WTC11 (cell line): ENCODE results near the gene COX4I1.
A peak's percentile ranks its signal among the peaks of the same experiment; 100 is the strongest.

Experiments
- CBFB ChIP-seq: sonication (generic); formaldehyde crosslinking; IDR thresholded peaks from 2 replicates; pipeline ENCODE4 v1.8.1; 2022; ENCODE audit warnings: mild to moderate bottlenecking, low read depth, missing genetic modification reagents
- FOXJ3 ChIP-seq: sonication (generic); formaldehyde crosslinking; IDR thresholded peaks from 2 replicates; pipeline ENCODE4 v1.9.0; 2021; ENCODE audit warnings: missing genetic modification reagents, mild to moderate bottlenecking, borderline replicate concordance
- MYBL2 ChIP-seq: sonication (generic); formaldehyde crosslinking; IDR thresholded peaks from 2 replicates; pipeline ENCODE4 v1.8.1; 2023; ENCODE audit warnings: mild to moderate bottlenecking, moderate library complexity, missing genetic modification reagents
- NR2C2 ChIP-seq: sonication (generic); formaldehyde crosslinking; IDR thresholded peaks from 2 replicates; pipeline ENCODE4 v1.8.0; 2022; ENCODE audit warnings: mild to moderate bottlenecking, missing genetic modification reagents
- SP1 ChIP-seq: sonication (generic); formaldehyde crosslinking; conservative IDR thresholded peaks from 2 replicates; pipeline ENCODE4 v1.8.1; 2022; ENCODE audit warnings: missing genetic modification reagents
- ZNF121 ChIP-seq: sonication (generic); formaldehyde crosslinking; IDR thresholded peaks from 2 replicates; pipeline ENCODE4 v1.8.0; 2023; ENCODE audit warnings: missing genetic modification reagents
- TF ChIP-seq, protein P1 (sequence below): sonication (generic); formaldehyde crosslinking; IDR thresholded peaks from 2 replicates; pipeline ENCODE4 v1.8.0; 2022; ENCODE audit warnings: mild to moderate bottlenecking, missing genetic modification reagents
- TF ChIP-seq, protein P2 (sequence below): sonication (generic); formaldehyde crosslinking; IDR thresholded peaks from 2 replicates; pipeline ENCODE4 v1.8.1; 2022; ENCODE audit warnings: low read depth, missing genetic modification reagents, borderline replicate concordance
- TF ChIP-seq, protein P3 (sequence below): fragments of 200-600 bp; IDR thresholded peaks from 2 replicates; pipeline ENCODE4 v1.8.0; 2022; ENCODE audit warnings: antibody characterized with exemption
- TF ChIP-seq, protein P4 (sequence below): sonication (generic); formaldehyde crosslinking; IDR thresholded peaks from 2 replicates; pipeline ENCODE4 v1.8.1; 2023; ENCODE audit warnings: mild to moderate bottlenecking, moderate library complexity, missing genetic modification reagents
- TF ChIP-seq, protein P5 (sequence below): fragments of 250-450 bp; sonication (Bioruptor Pico); IDR thresholded peaks from 2 replicates; pipeline ENCODE4 v1.8.0; 2021; ENCODE audit warnings: mild to moderate bottlenecking
- TF ChIP-seq, protein P6 (sequence below): sonication (generic); formaldehyde crosslinking; IDR thresholded peaks from 2 replicates; pipeline ENCODE4 v1.8.1; 2022; ENCODE audit warnings: missing genetic modification reagents, borderline replicate concordance

DNA sequence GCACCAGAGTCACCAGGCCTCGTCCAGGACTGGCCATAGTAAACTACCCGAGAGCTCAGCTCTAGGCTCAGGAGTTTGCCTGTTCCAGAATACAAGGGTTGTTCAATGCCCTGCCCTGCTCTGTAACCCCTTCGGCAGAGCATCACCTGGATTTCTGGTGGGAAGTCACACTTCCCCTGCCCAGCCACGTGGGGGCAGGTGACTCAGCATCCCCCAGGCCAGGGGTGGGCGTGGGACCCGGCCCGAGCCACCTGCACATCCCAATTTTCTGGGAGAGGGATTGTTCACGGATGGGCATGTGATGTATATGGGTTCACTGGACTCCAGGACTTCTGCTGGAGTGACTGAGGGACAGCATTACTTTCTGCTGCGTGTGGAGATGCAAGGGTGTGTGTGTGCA is 25.8 kb downstream of the COX4I1 start:
- TF ChIP-seq, protein P1, sequence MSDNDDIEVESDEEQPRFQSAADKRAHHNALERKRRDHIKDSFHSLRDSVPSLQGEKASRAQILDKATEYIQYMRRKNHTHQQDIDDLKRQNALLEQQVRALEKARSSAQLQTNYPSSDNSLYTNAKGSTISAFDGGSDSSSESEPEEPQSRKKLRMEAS (CRISPR knock-in tag): 0 out of 2 replicates have a peak, but pooled peaks have one; percentile 24
- TF ChIP-seq SP1 (CRISPR knock-in tag) (no peak), NR2C2 (CRISPR knock-in tag) (no peak), ZNF121 (CRISPR knock-in tag) (no peak), FOXJ3 (CRISPR knock-in tag) (no peak), CBFB (no peak), MYBL2 (no peak)
- TF ChIP-seq, protein P2, sequence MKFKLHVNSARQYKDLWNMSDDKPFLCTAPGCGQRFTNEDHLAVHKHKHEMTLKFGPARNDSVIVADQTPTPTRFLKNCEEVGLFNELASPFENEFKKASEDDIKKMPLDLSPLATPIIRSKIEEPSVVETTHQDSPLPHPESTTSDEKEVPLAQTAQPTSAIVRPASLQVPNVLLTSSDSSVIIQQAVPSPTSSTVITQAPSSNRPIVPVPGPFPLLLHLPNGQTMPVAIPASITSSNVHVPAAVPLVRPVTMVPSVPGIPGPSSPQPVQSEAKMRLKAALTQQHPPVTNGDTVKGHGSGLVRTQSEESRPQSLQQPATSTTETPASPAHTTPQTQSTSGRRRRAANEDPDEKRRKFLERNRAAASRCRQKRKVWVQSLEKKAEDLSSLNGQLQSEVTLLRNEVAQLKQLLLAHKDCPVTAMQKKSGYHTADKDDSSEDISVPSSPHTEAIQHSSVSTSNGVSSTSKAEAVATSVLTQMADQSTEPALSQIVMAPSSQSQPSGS (CRISPR knock-in tag): no peak
- TF ChIP-seq, protein P3, sequence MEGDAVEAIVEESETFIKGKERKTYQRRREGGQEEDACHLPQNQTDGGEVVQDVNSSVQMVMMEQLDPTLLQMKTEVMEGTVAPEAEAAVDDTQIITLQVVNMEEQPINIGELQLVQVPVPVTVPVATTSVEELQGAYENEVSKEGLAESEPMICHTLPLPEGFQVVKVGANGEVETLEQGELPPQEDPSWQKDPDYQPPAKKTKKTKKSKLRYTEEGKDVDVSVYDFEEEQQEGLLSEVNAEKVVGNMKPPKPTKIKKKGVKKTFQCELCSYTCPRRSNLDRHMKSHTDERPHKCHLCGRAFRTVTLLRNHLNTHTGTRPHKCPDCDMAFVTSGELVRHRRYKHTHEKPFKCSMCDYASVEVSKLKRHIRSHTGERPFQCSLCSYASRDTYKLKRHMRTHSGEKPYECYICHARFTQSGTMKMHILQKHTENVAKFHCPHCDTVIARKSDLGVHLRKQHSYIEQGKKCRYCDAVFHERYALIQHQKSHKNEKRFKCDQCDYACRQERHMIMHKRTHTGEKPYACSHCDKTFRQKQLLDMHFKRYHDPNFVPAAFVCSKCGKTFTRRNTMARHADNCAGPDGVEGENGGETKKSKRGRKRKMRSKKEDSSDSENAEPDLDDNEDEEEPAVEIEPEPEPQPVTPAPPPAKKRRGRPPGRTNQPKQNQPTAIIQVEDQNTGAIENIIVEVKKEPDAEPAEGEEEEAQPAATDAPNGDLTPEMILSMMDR: no peak
- TF ChIP-seq, protein P4, sequence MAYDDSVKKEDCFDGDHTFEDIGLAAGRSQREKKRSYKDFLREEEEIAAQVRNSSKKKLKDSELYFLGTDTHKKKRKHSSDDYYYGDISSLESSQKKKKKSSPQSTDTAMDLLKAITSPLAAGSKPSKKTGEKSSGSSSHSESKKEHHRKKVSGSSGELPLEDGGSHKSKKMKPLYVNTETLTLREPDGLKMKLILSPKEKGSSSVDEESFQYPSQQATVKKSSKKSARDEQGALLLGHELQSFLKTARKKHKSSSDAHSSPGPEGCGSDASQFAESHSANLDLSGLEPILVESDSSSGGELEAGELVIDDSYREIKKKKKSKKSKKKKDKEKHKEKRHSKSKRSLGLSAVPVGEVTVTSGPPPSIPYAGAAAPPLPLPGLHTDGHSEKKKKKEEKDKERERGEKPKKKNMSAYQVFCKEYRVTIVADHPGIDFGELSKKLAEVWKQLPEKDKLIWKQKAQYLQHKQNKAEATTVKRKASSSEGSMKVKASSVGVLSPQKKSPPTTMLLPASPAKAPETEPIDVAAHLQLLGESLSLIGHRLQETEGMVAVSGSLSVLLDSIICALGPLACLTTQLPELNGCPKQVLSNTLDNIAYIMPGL (CRISPR knock-in tag): no peak
- TF ChIP-seq, protein P5, sequence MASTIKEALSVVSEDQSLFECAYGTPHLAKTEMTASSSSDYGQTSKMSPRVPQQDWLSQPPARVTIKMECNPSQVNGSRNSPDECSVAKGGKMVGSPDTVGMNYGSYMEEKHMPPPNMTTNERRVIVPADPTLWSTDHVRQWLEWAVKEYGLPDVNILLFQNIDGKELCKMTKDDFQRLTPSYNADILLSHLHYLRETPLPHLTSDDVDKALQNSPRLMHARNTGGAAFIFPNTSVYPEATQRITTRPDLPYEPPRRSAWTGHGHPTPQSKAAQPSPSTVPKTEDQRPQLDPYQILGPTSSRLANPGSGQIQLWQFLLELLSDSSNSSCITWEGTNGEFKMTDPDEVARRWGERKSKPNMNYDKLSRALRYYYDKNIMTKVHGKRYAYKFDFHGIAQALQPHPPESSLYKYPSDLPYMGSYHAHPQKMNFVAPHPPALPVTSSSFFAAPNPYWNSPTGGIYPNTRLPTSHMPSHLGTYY (CRISPR knock-in tag): no peak
- TF ChIP-seq, protein P6, sequence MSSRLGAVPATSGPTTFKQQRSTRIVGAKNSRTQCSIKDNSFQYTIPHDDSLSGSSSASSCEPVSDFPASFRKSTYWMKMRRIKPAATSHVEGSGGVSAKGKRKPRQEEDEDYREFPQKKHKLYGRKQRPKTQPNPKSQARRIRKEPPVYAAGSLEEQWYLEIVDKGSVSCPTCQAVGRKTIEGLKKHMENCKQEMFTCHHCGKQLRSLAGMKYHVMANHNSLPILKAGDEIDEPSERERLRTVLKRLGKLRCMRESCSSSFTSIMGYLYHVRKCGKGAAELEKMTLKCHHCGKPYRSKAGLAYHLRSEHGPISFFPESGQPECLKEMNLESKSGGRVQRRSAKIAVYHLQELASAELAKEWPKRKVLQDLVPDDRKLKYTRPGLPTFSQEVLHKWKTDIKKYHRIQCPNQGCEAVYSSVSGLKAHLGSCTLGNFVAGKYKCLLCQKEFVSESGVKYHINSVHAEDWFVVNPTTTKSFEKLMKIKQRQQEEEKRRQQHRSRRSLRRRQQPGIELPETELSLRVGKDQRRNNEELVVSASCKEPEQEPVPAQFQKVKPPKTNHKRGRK: no peak
